ENCODE results near the gene NOTO.

DNA sequence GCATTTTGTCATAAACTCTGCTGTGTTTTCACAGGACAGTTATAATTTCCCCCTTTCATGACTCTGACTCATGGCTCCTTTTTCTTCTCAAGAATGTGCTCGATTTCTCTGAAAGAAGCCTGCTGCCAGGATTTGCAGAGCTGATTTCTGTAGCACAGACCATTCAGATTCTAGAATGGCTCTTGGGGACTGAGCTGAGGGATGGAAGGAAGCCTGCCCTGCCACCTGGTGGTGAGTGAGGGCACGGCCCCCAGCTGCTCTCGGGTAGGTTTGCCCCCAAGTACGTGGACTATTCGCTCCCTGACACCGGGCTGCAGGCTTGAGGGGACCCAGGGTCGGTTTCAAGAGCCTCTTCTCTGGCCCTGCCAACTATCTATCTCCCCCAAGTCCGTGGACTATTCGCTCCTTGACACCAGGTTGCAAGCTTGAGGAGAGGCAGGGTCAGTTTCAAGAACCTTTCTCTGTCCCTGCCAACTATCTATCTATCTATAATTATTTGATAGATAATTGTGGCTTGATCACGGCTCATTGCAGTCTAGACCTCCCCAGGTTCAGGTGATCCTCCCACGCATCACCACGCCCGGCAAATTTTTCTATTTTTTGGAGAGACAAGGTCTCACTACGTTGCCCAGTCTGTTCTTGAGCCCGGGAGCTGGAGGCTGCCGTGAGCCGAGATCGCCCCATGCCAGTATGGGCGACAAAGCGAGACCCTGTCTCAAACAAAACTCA lies 10.2 kb downstream of the NOTO start:
- no peak for TF ChIP-seq ZFX (IDR thresholded peaks at IDR 0.05; ENCODE audit: borderline replicate concordance)
- TF ChIP-seq, protein P1, sequence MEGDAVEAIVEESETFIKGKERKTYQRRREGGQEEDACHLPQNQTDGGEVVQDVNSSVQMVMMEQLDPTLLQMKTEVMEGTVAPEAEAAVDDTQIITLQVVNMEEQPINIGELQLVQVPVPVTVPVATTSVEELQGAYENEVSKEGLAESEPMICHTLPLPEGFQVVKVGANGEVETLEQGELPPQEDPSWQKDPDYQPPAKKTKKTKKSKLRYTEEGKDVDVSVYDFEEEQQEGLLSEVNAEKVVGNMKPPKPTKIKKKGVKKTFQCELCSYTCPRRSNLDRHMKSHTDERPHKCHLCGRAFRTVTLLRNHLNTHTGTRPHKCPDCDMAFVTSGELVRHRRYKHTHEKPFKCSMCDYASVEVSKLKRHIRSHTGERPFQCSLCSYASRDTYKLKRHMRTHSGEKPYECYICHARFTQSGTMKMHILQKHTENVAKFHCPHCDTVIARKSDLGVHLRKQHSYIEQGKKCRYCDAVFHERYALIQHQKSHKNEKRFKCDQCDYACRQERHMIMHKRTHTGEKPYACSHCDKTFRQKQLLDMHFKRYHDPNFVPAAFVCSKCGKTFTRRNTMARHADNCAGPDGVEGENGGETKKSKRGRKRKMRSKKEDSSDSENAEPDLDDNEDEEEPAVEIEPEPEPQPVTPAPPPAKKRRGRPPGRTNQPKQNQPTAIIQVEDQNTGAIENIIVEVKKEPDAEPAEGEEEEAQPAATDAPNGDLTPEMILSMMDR (IDR thresholded peaks at IDR 0.05), result peak; percentile 94
